CD4-positive, alpha-beta memory T cell (primary cell): ENCODE results near the gene KRT14. TPM values are rescaled to one million over a fixed set of nuclear protein-coding genes. Genes with fewer than 3 reads are reported as not detected.

ENCODE experiments used
- CTCF ChIA-PET: fragments of 350-600 bp; sonication (Branson Sonifier 250); formaldehyde crosslinking; loops from one replicate; lab custom pipeline; 2021; ENCODE audit warnings: inconsistent platforms; ENCODE audit not compliant: partially characterized antibody; lab: Charles Lee
- POLR2A ChIA-PET: fragments of 350-600 bp; sonication (Branson Sonifier 250); formaldehyde crosslinking; loops from one replicate; lab custom pipeline; 2021; ENCODE audit not compliant: partially characterized antibody; lab: Charles Lee
- DNase-seq, 5 donors: peaks; one replicate each; pipeline versions ENCODE4 v3.0.0 to v3.0.0-alpha.2; 2020 to 2022; ENCODE audit warnings: mixed read lengths in 1 of 5
- H3K27ac ChIP-seq: one replicate; pipeline ENCODE4 v1.7.0; 2013; ENCODE audit warnings: low read depth, low read length
- H3K27me3 ChIP-seq: 2 replicates; pipeline ENCODE4 v1.7.0; 2013; ENCODE audit warnings: mild to moderate bottlenecking, low read length, moderate library complexity; ENCODE audit not compliant: insufficient read depth
- H3K36me3 ChIP-seq: 2 replicates; pipeline ENCODE4 v1.7.0; 2013; ENCODE audit warnings: mild to moderate bottlenecking, low read length, moderate library complexity; ENCODE audit not compliant: insufficient read depth
- H3K4me1 ChIP-seq: 2 replicates; pipeline ENCODE4 v1.7.0; 2013; ENCODE audit warnings: mild to moderate bottlenecking, low read length, moderate library complexity; ENCODE audit not compliant: insufficient read depth
- H3K4me3 ChIP-seq, 2 donors: one replicate each; pipeline ENCODE4 v1.7.0; 2013; ENCODE audit warnings: low read length in 2 of 2, mild to moderate bottlenecking in 1 of 2
- H3K9me3 ChIP-seq, 2 donors: one replicate each; pipeline ENCODE4 v1.7.0; 2013; ENCODE audit warnings: low read length in 2 of 2, control low read depth in 1 of 2; ENCODE audit not compliant: control insufficient read depth in 1 of 2
- H3K27ac Mint-ChIP-seq, 7 donors: one replicate each; pipeline ENCODE4 v1.8.0; 2020 to 2021; ENCODE audit warnings: mixed read lengths in 7 of 7, mild to moderate bottlenecking in 6 of 7, inconsistent platforms in 3 of 7, moderate library complexity in 3 of 7
- H3K27me3 Mint-ChIP-seq, 2 donors: one replicate each; pipeline ENCODE4 v1.8.0; 2020 to 2021; ENCODE audit warnings: mixed read lengths in 2 of 2
- H3K36me3 Mint-ChIP-seq, 2 donors: one replicate each; pipeline ENCODE4 v1.8.0; 2020 to 2021; ENCODE audit warnings: mixed read lengths in 2 of 2, inconsistent platforms in 1 of 2, mild to moderate bottlenecking in 1 of 2
- H3K4me1 Mint-ChIP-seq, 4 donors: one replicate each; pipeline ENCODE4 v1.8.0; 2020 to 2021; ENCODE audit warnings: mixed read lengths in 4 of 4, mild to moderate bottlenecking in 1 of 4
- H3K4me3 Mint-ChIP-seq, 8 donors: one replicate each; pipeline ENCODE4 v1.8.0; 2020 to 2021; ENCODE audit warnings: mixed read lengths in 8 of 8, mild to moderate bottlenecking in 7 of 8, moderate library complexity in 6 of 8, inconsistent platforms in 3 of 8
- H3K9me3 Mint-ChIP-seq, 8 donors: one replicate each; pipeline ENCODE4 v1.8.0; 2020 to 2021; ENCODE audit warnings: mixed read lengths in 8 of 8, mild to moderate bottlenecking in 5 of 8, inconsistent platforms in 3 of 8, moderate library complexity in 1 of 8
- intact Hi-C: fragments of 100-400 bp; cut with micrococcal nuclease; formaldehyde crosslinking; loops from one replicate; pipeline ENCODE4 v1.15.1; 2023
- polyA plus RNA-seq, 2 donors: library from polyadenylated mRNA; unstranded; fragments of 300-500 nt; fragmentation: Illumina TruSeq; gene quantifications; one replicate each; pipeline ENCODE4 v1.2.3, GENCODE V29; 2021
- total RNA-seq, 2 experiments: library from RNA; stranded (reverse); gene quantifications; one replicate each; pipeline ENCODE4 v1.2.3, GENCODE V29; 2021

The KRT14 gene
- total RNA-seq (not detected), polyA plus RNA-seq (not detected)

- ChIA-PET POLR2A (no interaction called here), CTCF (no interaction called here)
- H3K36me3 Mint-ChIP-seq: no peaks in the 10 kb centered on the region
- Histone ChIP-seq H3K9me3 (no peaks in the 10 kb centered on the region), H3K27ac (no peak within 1 kb of the TSS), H3K27me3 (no peaks in the 10 kb centered on the region), H3K4me3 (no peak within 1 kb of the TSS), H3K36me3 (no peaks in the 10 kb centered on the region), H3K4me1 (no peaks in the 10 kb centered on the region)
- peaks cover 14 to 24% of the 10 kb centered on the region in 2 donors for H3K27me3 Mint-ChIP-seq
- H3K27ac Mint-ChIP-seq: no peak within 1 kb of the TSS
- no peak for DNase-seq
- no peaks in the 10 kb centered on the region for H3K4me1 Mint-ChIP-seq
- intact Hi-C loops: no loop called here
- no peak within 1 kb of the TSS for H3K4me3 Mint-ChIP-seq
- no peaks in the 10 kb centered on the region for H3K9me3 Mint-ChIP-seq
Observed at GRCh38 chr17:41586863-41587495, at the start of gene KRT14. KRT14 (minus strand) TSS chr17:41586895; CDS start chr17:41586834, 61 bp downstream.

DNA sequence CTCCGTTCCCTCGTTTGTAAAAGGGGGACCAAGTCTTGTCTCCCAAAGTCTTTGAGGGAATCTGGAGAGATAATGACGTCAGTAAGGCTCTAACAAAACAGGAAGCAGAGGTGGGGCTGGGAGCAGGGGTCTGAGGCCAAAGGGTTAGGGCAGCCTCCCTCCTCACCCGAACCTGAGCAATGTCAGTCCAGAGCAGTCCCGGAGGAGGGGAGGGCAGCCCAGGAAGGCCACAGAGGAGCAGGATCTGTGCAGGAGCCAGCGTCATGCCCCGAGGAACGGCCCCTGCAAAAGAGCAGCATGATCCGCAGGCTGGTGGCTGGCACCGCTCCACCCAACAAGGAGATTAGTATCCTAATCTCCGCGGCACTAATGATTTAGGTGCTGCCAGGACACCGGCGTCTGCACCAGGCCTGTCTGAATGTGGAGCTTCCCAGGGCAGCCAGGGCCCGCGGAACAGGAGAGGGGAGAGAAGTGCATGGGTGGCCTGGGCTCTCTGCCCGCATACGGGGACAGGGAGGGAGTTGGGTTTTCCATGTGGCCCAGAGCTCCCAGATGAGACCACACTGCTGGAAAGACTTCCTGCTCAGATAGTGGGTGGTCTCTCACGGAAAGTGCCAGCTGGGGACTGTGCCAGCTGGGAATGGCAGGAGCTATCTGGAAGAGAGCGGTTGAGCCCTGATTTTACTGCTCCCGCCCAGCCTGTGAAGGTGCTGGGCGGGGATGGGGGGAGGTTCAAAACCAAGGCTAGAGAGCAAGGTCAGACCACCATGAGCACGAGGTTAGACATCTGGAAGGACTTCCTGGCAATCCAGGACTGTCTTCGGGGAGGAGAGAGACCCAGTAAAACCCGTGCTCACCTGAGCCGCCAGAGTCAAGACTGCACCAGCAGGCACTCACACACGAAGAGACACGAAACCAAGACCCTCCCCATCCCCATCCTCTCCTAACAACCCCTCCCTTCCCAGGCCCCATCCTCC is 48.7 kb upstream of the KRT14 start:
- Histone ChIP-seq H3K27ac (no peak overlapping the region), H3K27me3 (no peaks in the 10 kb centered on the region), H3K36me3 (no peaks in the 10 kb centered on the region), H3K4me3 (no peak overlapping the region), H3K9me3 (no peaks in the 10 kb centered on the region), H3K4me1 (no peaks in the 10 kb centered on the region)
- Mint-ChIP-seq H3K27ac (no peak overlapping the region), H3K27me3 (no peaks in the 10 kb centered on the region), H3K36me3 (no peaks in the 10 kb centered on the region), H3K4me3 (no peak overlapping the region), H3K4me1 (no peaks in the 10 kb centered on the region), H3K9me3 (no peaks in the 10 kb centered on the region)
- ChIA-PET POLR2A (no interaction called here), CTCF (interaction anchor here (1.0 to 1.2 kb wide), 2 partner anchors 13 to 28 kb away, joined by 4 read pairs; no protein-coding TSS in a partner anchor)
- DNase-seq: no peak
- intact Hi-C loops: no loop called here

GRCh38 chr17:41634639-41635038 is 47.9 kb upstream of the KRT14 start:
- H3K27ac Mint-ChIP-seq: no peak overlapping the region
- Histone ChIP-seq H3K4me3 (no peak overlapping the region), H3K27me3 (no peaks in the 10 kb centered on the region), H3K9me3 (no peaks in the 10 kb centered on the region), H3K4me1 (no peaks in the 10 kb centered on the region), H3K27ac (no peak overlapping the region), H3K36me3 (no peaks in the 10 kb centered on the region)
- ChIA-PET CTCF (interaction anchor here (1.0 kb wide), 1 partner anchor 28 kb away, joined by 4 read pairs; no protein-coding TSS in a partner anchor), POLR2A (no interaction called here)
- no peaks in the 10 kb centered on the region for H3K4me1 Mint-ChIP-seq
- H3K9me3 Mint-ChIP-seq: no peaks in the 10 kb centered on the region
- no peak for DNase-seq
- H3K36me3 Mint-ChIP-seq: no peaks in the 10 kb centered on the region
- no peaks in the 10 kb centered on the region for H3K27me3 Mint-ChIP-seq
- no peak overlapping the region for H3K4me3 Mint-ChIP-seq
- intact Hi-C loops: no loop called here

GRCh38 chr17:41633556-41634199 is 47.0 kb upstream of the KRT14 start:
- H3K9me3 Mint-ChIP-seq: no peaks in the 10 kb centered on the region
- no peak overlapping the region for H3K27ac Mint-ChIP-seq
- H3K9me3 ChIP-seq: no peaks in the 10 kb centered on the region
- CTCF ChIA-PET: no interaction called here
- H3K4me3 Mint-ChIP-seq: no peak overlapping the region
- H3K4me1 ChIP-seq: no peaks in the 10 kb centered on the region
- POLR2A ChIA-PET: no interaction called here
- no peaks in the 10 kb centered on the region for H3K4me1 Mint-ChIP-seq
- no peaks in the 10 kb centered on the region for H3K27me3 ChIP-seq
- no peaks in the 10 kb centered on the region for H3K36me3 ChIP-seq
- no peak overlapping the region for H3K27ac ChIP-seq
- H3K27me3 Mint-ChIP-seq: no peaks in the 10 kb centered on the region
- H3K4me3 ChIP-seq: no peak overlapping the region
- no peaks in the 10 kb centered on the region for H3K36me3 Mint-ChIP-seq
- intact Hi-C loops: no loop called here
- DNase-seq: no peak

GRCh38 chr17:41632482-41633105 is 45.9 kb upstream of the KRT14 start:
- no peaks in the 10 kb centered on the region for H3K36me3 Mint-ChIP-seq

DNA sequence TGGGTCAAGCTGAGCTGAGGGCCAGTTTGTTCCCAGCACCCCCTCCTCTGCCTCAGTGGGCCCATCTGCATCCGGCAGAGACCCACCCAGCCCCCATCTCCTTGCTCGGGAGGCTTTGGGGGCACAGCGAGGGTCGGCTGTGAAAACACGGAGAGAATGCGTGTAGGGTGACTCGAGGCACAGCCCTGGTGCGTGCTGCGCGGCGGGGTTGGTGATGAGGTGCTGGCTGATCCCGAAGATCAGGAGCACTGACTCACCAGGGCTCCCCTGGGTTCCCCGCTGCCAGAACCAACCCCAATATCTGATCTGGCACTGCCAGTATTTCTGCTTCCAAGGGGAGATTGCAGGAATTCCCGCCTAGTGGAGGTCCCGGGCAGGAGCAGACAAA is 45.2 kb upstream of the KRT14 start:
- Histone ChIP-seq H3K9me3 (no peaks in the 10 kb centered on the region), H3K4me1 (no peaks in the 10 kb centered on the region), H3K36me3 (no peaks in the 10 kb centered on the region), H3K4me3 (no peak overlapping the region), H3K27me3 (no peaks in the 10 kb centered on the region), H3K27ac (no peak overlapping the region)
- peaks cover 0 to 7% of the 10 kb centered on the region in 2 donors for H3K27me3 Mint-ChIP-seq
- no peak for DNase-seq
- CTCF ChIA-PET: no interaction called here
- intact Hi-C loops: no loop called here
- POLR2A ChIA-PET: no interaction called here
- H3K27ac Mint-ChIP-seq: no peak overlapping the region
- H3K36me3 Mint-ChIP-seq: no peaks in the 10 kb centered on the region
- no peaks in the 10 kb centered on the region for H3K4me1 Mint-ChIP-seq
- no peak overlapping the region for H3K4me3 Mint-ChIP-seq
- peaks cover 0 to 2% (median 0%) of the 10 kb centered on the region in 8 donors for H3K9me3 Mint-ChIP-seq

More at GRCh38 chr17:41632482-41633105, 45.9 kb upstream of the KRT14 start:
- Histone ChIP-seq H3K4me1 (no peaks in the 10 kb centered on the region), H3K27me3 (no peaks in the 10 kb centered on the region), H3K27ac (no peak overlapping the region), H3K9me3 (no peaks in the 10 kb centered on the region), H3K4me3 (no peak overlapping the region), H3K36me3 (no peaks in the 10 kb centered on the region)
- no peak overlapping the region for H3K27ac Mint-ChIP-seq
- CTCF ChIA-PET: no interaction called here
- no peak overlapping the region for H3K4me3 Mint-ChIP-seq
- no peak for DNase-seq
- peaks cover 0 to 2% of the 10 kb centered on the region in 2 donors for H3K27me3 Mint-ChIP-seq
- intact Hi-C loops: no loop called here
- H3K9me3 Mint-ChIP-seq: no peaks in the 10 kb centered on the region
- no peaks in the 10 kb centered on the region for H3K4me1 Mint-ChIP-seq
- POLR2A ChIA-PET: no interaction called here
